Activated CD4-positive, alpha-beta T cell treated with anti-CD3 and anti-CD28 coated beads, Interleukin-2, amount 50 U/mL, for 24 hours (primary cell): ENCODE data around the gene XPO5.
"Not testable (repeated sequence)": the region's sequence is repeated elsewhere in the genome, so short reads cannot be mapped to it uniquely, and the experiment has no call there.

Experiments used
- DNase-seq, 2 donors: peaks; one replicate each; pipeline ENCODE4 v3.0.0-alpha.2; 2020; ENCODE audit warnings: low read depth in 1 of 2, low spot score in 1 of 2

XPO5 gene

GRCh38 chr6:43584892-43585570, 9.2 kb upstream of the XPO5 start:
- DNase-seq: no peak

- DNase-seq: no peak
These were observed 7.1 kb upstream of the XPO5 start for GRCh38 chr6:43582911-43583310.

- no peak for DNase-seq
These were observed 3.3 kb upstream of the XPO5 start for GRCh38 chr6:43579171-43579570.

DNA sequence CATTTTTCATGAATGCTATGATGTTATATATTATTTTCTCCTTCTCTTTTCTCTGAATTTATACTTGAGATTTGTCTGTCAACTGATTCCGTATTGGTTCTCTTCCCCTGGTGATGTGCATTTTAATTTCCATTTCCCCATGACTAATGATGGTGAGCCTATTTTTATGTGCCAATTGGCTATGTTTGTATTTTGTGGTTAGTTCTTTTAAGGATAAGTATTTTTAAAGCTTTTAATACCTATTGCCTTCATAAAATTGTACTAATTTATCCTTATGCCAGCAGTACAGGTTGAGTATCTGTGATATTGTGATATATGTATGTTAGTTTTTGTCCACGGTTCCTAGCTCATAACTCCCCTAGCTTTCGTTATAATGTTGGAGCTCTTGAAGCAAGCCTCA, 2.9 kb upstream of the XPO5 start:
- DNase-seq: no peak

GRCh38 chr6:43575105-43575771, 600 bp downstream of the XPO5 start:
- no peak for DNase-seq

GRCh38 chr6:43572015-43572414, 3.8 kb downstream of the XPO5 start:
- no peak for DNase-seq

GRCh38 chr6:43570876-43571441, 4.9 kb downstream of the XPO5 start:
- DNase-seq: no peak

- DNase-seq: no peak
These were observed 16.5 kb downstream of the XPO5 start for GRCh38 chr6:43559328-43559727.

- DNase-seq: not testable (repeated sequence)
These were observed 18.2 kb downstream of the XPO5 start for GRCh38 chr6:43557620-43558019.

DNA sequence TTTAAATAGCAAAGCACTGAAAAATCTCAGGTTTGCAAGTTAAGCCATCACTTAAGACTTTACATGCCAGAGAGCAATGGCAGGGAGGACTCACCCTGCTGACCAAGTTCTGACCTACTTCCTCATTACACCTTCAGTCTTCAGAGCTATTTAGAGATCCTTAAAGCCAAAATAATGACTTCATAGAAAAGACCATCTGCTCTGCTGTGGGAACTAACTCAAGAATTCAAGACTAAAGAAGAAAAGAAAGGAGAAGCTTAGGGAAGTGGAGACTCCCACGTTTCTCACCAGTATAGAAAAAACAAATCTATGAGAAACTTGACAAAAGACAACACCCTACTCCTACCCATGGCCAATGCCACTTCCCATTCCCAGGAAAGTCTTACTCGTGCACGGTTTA, 28.6 kb downstream of the XPO5 start:
- DNase-seq: no peak

DNA sequence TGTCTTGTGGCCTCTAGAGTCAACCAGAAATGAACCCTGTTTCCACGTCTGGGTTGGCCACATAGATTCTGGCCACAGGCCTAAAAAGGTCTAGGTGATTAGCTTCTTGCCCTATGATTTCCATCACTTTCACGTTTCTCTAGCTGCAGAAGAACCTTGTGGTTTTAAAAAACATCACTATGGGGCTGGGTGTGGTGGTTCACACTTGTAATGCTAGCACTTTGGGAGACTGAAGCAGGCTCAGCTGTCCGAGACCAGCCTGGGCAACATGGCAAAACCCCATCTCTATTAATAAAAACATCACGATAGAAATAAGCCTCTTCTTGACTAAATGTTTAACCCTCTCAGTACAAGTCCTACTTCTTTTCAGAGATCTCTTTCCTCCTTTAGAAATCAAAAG, 31.4 kb downstream of the XPO5 start:
- no peak for DNase-seq

GRCh38 chr6:43541774-43542471, 33.9 kb downstream of the XPO5 start:
- DNase-seq: no peak

- no peak for DNase-seq
These were observed 35.3 kb downstream of the XPO5 start for GRCh38 chr6:43540507-43540906.

GRCh38 chr6:43539409-43539808, 36.4 kb downstream of the XPO5 start:
- DNase-seq: not testable (repeated sequence)

GRCh38 chr6:43538986-43539385, 36.9 kb downstream of the XPO5 start:
- DNase-seq: not testable (repeated sequence)

DNA sequence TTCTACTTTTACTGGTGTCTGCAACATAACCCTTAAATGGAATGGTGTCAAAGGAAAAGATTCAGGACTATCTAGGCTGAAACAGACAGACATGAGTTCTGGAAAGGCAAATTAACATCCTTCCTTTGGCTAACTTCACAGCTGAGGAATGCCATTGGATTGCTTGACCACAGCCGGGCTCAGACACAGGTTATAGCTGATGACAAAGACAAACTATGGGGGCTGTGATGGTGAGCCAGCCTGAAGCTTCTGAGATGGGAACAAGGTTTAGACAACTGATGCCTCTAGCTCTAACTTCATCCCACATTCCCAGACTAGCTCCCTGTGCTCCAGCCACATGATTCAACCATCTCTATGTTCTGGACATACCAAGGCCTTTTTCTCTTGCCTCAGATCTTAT, 43.6 kb downstream of the XPO5 start:
- no peak for DNase-seq

DNA sequence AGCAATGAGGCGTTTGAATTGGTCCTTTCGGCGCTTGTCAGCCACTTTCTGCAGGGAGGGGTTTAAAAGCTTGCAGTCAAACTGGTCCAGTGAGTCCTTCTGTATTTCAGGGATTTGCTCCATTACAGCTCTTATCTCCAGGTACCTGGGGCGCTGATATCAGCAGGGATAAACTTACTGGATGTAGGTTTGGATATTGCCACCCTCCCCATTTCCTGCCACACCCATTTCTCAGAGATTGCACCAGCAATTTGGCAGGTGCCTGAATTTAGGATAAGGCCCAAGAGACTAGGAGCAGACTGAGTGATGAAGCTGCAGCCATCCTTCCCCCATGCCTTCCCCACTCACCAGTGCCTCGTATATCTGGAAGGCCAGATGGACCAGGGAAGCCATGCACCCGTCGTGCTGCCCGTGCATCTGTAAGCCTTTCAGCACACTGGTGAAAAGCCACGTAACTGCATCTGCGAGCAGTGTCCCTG, 51.3 kb downstream of the XPO5 start:
- no peak for DNase-seq

GRCh38 chr6:43523284-43523683, 52.6 kb downstream of the XPO5 start:
- no peak for DNase-seq

GRCh38 chr6:43522547-43523261, 53.1 kb downstream of the XPO5 start:
- no peak for DNase-seq

GRCh38 chr6:43521836-43522235, 54.0 kb downstream of the XPO5 start:
- DNase-seq: no peak

- DNase-seq: no peak
These were observed 55.7 kb downstream of the XPO5 start for GRCh38 chr6:43520097-43520496.
